Vagina (tissue), 2 donors: ENCODE data around the gene PLEKHG4B. TPM values are rescaled to one million over a fixed set of nuclear protein-coding genes. Genes with fewer than 3 reads are reported as not detected.

Source experiments
- DNase-seq, 2 donors: peaks; one replicate each; pipeline ENCODE4 v3.0.0-alpha.2; 2017; ENCODE audit errors: extremely low spot score in 2 of 2
- H3K27ac ChIP-seq: fragments of 200-600 bp; sonication (generic); one replicate; pipeline ENCODE4 v1.5.1; 2019
- H3K27me3 ChIP-seq: fragments of 200-600 bp; sonication (generic); one replicate; pipeline ENCODE4 v1.5.1; 2019
- H3K36me3 ChIP-seq, 2 donors: fragments of 200-600 bp; sonication (generic); one replicate each; pipeline ENCODE4 v1.5.1; 2017 to 2019
- H3K4me1 ChIP-seq: fragments of 200-600 bp; sonication (generic); one replicate; pipeline ENCODE4 v1.5.1; 2019
- H3K4me3 ChIP-seq, 2 donors: fragments of 200-600 bp; sonication (generic); 1 replicate in 1 of 2; 2 replicates in 1 of 2; pipeline ENCODE4 v1.5.1; 2016 to 2019
- H3K9me3 ChIP-seq: fragments of 200-600 bp; sonication (generic); one replicate; pipeline ENCODE4 v1.5.1; 2019
- CTCF ChIP-seq, 3 experiments: fragments of 450-650 bp in 2 of 3; fragments of 200-600 bp in 1 of 3; sonication (generic) in 1 of 3; IDR thresholded peaks; one replicate each; pipeline ENCODE4 v1.5.1; 2017 to 2019; ENCODE audit warnings: antibody characterized with exemption in 3 of 3, mild to moderate bottlenecking in 2 of 3, moderate library complexity in 2 of 3
- POLR2A ChIP-seq, 2 donors: fragments of 450-650 bp; IDR thresholded peaks; one replicate each; pipeline ENCODE4 v1.6.1; 2017; ENCODE audit warnings: antibody characterized with exemption in 2 of 2, mild to moderate bottlenecking in 2 of 2, moderate library complexity in 2 of 2
- POLR2AphosphoS5 ChIP-seq, 2 donors: sonication (generic); formaldehyde crosslinking; IDR thresholded peaks; one replicate each; pipeline ENCODE4 v1.9.0; 2017; ENCODE audit warnings: antibody characterized with exemption in 2 of 2, mild to moderate bottlenecking in 2 of 2, low read depth in 1 of 2; ENCODE audit not compliant: insufficient read depth in 1 of 2
- intact Hi-C: fragments of 100-400 bp; cut with DNase I; formaldehyde crosslinking; loops from one replicate; pipeline ENCODE4 v1.15.1; 2023
- total RNA-seq: library from RNA; depleted of rRNA; stranded (reverse); fragments of >200 nt; gene quantifications from one replicate; pipeline ENCODE4 v1.2.3, GENCODE V29; 2016

The PLEKHG4B gene
- total RNA-seq, 1 donor from 2014 or later = 0.74 TPM

GRCh38 chr5:152077-152476 lies 60.1 kb downstream of the PLEKHG4B start:
- no peak overlapping the region for H3K4me3 ChIP-seq
- intact Hi-C loops = no loop called here
- DNase-seq = peak in 1 of 2 donors; percentile 56
- peaks cover 8% of the 10 kb centered on the region for H3K9me3 ChIP-seq
- H3K4me1 ChIP-seq = no peaks in the 10 kb centered on the region
- H3K27me3 ChIP-seq = no peaks in the 10 kb centered on the region
- TF ChIP-seq POLR2A (IDR thresholded peaks at IDR 0.05) (no peak), POLR2AphosphoS5 (IDR thresholded peaks at IDR 0.05; ENCODE audit: insufficient read depth in 1 of 2, low read depth in 1 of 2) (no peak), CTCF (IDR thresholded peaks at IDR 0.05) (no peak)
- no peaks in the 10 kb centered on the region for H3K36me3 ChIP-seq
- no peak overlapping the region for H3K27ac ChIP-seq

- no peak for TF ChIP-seq POLR2AphosphoS5 (IDR thresholded peaks at IDR 0.05; ENCODE audit: insufficient read depth in 1 of 2, low read depth in 1 of 2)
- no peak for TF ChIP-seq POLR2A (IDR thresholded peaks at IDR 0.05)
- TF ChIP-seq CTCF (IDR thresholded peaks at IDR 0.05) = no peak
- H3K9me3 ChIP-seq = no peaks in the 10 kb centered on the region
- intact Hi-C loops = no loop called here
- no peak overlapping the region for H3K27ac ChIP-seq
- H3K27me3 ChIP-seq = no peaks in the 10 kb centered on the region
- no peaks in the 10 kb centered on the region for H3K36me3 ChIP-seq
- DNase-seq = peak in 1 of 2 donors; percentile 42
- H3K4me3 ChIP-seq = no peak overlapping the region
- no peaks in the 10 kb centered on the region for H3K4me1 ChIP-seq
These were observed 61.3 kb downstream of the PLEKHG4B start for GRCh38 chr5:153256-153655.

GRCh38 chr5:154236-154635 lies 62.3 kb downstream of the PLEKHG4B start:
- no peaks in the 10 kb centered on the region for H3K9me3 ChIP-seq
- no peaks in the 10 kb centered on the region for H3K27me3 ChIP-seq
- no peak overlapping the region for H3K27ac ChIP-seq
- H3K36me3 ChIP-seq = no peaks in the 10 kb centered on the region
- H3K4me3 ChIP-seq = no peak overlapping the region
- H3K4me1 ChIP-seq = no peaks in the 10 kb centered on the region
- DNase-seq = no peak
- no peak for TF ChIP-seq POLR2AphosphoS5 (IDR thresholded peaks at IDR 0.05; ENCODE audit: insufficient read depth in 1 of 2, low read depth in 1 of 2)
- TF ChIP-seq CTCF (IDR thresholded peaks at IDR 0.05) = no peak
- TF ChIP-seq POLR2A (IDR thresholded peaks at IDR 0.05) = no peak
- intact Hi-C loops = no loop called here

GRCh38 chr5:154826-155225 lies 62.9 kb downstream of the PLEKHG4B start:
- Histone ChIP-seq H3K27me3 (no peaks in the 10 kb centered on the region), H3K9me3 (no peaks in the 10 kb centered on the region), H3K4me1 (no peaks in the 10 kb centered on the region), H3K4me3 (no peak overlapping the region), H3K27ac (no peak overlapping the region), H3K36me3 (no peaks in the 10 kb centered on the region)
- intact Hi-C loops = no loop called here
- peak; percentile 67 to 71 for DNase-seq
- TF ChIP-seq POLR2A (IDR thresholded peaks at IDR 0.05) = no peak
- no peak for TF ChIP-seq CTCF (IDR thresholded peaks at IDR 0.05)
- TF ChIP-seq POLR2AphosphoS5 (IDR thresholded peaks at IDR 0.05; ENCODE audit: insufficient read depth in 1 of 2, low read depth in 1 of 2) = no peak

- intact Hi-C loops = no loop called here
- no peaks in the 10 kb centered on the region for H3K36me3 ChIP-seq
- H3K27me3 ChIP-seq = no peaks in the 10 kb centered on the region
- no peaks in the 10 kb centered on the region for H3K4me1 ChIP-seq
- no peak overlapping the region for H3K4me3 ChIP-seq
- DNase-seq = peak; percentile 71 to 91
- H3K9me3 ChIP-seq = no peaks in the 10 kb centered on the region
- TF ChIP-seq POLR2A (IDR thresholded peaks at IDR 0.05) (no peak), CTCF (IDR thresholded peaks at IDR 0.05) (no peak), POLR2AphosphoS5 (IDR thresholded peaks at IDR 0.05; ENCODE audit: insufficient read depth in 1 of 2, low read depth in 1 of 2) (no peak)
- no peak overlapping the region for H3K27ac ChIP-seq
These were observed 63.9 kb downstream of the PLEKHG4B start for GRCh38 chr5:155651-156410.
